ENCODE data around the gene GADD45GIP1. TPM values are rescaled to one million over a fixed set of nuclear protein-coding genes. Genes with fewer than 3 reads are reported as not detected.
"Not testable (repeated sequence)": the region's sequence is repeated elsewhere in the genome, so short reads cannot be mapped to it uniquely, and the experiment has no call there.

GADD45GIP1 gene
- total RNA-seq, 3 donors from 2014 or later (not counting 1 experiment from before 2014, with no cell fraction given), result 5.3 to 7.1 (median 5.7) TPM

GRCh38 chr19:12953138-12953798 is 3.8 kb downstream of the GADD45GIP1 start:
- WGBS (ENCODE audit: insufficient coverage), result 86% methylated on average over 10 of the region's 11 CpGs
- no peak for DNase-seq
- Histone ChIP-seq H3K4me1 (ENCODE audit: control insufficient read depth, insufficient read depth, low read length) (peaks cover 17% of the 10 kb centered on the region), H3K36me3 (ENCODE audit: control insufficient read depth, insufficient read depth, low read length) (peaks cover 53% of the 10 kb centered on the region), H3K9me3 (ENCODE audit: control insufficient read depth, insufficient read depth, low read length) (no peaks in the 10 kb centered on the region), H3K27me3 (ENCODE audit: control insufficient read depth, insufficient read depth, low read length) (no peaks in the 10 kb centered on the region), H3K27ac (ENCODE audit: low read length) (no peak overlapping the region), H3K4me3 (ENCODE audit: low read length) (no peak overlapping the region)
- no peak for TF ChIP-seq CTCF (IDR thresholded peaks at IDR 0.05)
- H3K27ac Mint-ChIP-seq, result peak overlapping the region in 1 of 2 donors; percentile 18
- H3K4me3 Mint-ChIP-seq, result no peak overlapping the region
- H3K9me3 Mint-ChIP-seq, result no peaks in the 10 kb centered on the region
- peaks cover 23 to 29% of the 10 kb centered on the region in 2 donors for H3K4me1 Mint-ChIP-seq
- ATAC-seq, result no peak
- intact Hi-C loops (cut with micrococcal nuclease), result no loop called here
- no peaks in the 10 kb centered on the region for H3K27me3 Mint-ChIP-seq (ENCODE audit: low read depth in 2 of 2)
- H3K36me3 Mint-ChIP-seq, result no peaks in the 10 kb centered on the region

GRCh38 chr19:12952488-12953137 is 4.4 kb downstream of the GADD45GIP1 start:
- WGBS (ENCODE audit: insufficient coverage), result 85% methylated on average over 7 of the region's 12 CpGs
- peaks cover 19% of the 10 kb centered on the region for H3K4me1 ChIP-seq (ENCODE audit: control insufficient read depth, insufficient read depth, low read length)

GRCh38 chr19:12952050-12952449 is 5.0 kb downstream of the GADD45GIP1 start:
- H3K4me3 Mint-ChIP-seq; H3K36me3 Mint-ChIP-seq; H3K4me3 ChIP-seq (ENCODE audit: low read length); H3K27me3 ChIP-seq (ENCODE audit: control insufficient read depth, insufficient read depth, low read length); ATAC-seq; H3K27ac ChIP-seq (ENCODE audit: low read length); intact Hi-C loops (cut with micrococcal nuclease); DNase-seq; H3K9me3 Mint-ChIP-seq; H3K27me3 Mint-ChIP-seq (ENCODE audit: low read depth in 2 of 2); H3K9me3 ChIP-seq (ENCODE audit: control insufficient read depth, insufficient read depth, low read length): not testable (repeated sequence)
- Histone ChIP-seq H3K36me3 (ENCODE audit: control insufficient read depth, insufficient read depth, low read length) (peaks cover 61% of the 10 kb centered on the region), H3K4me1 (ENCODE audit: control insufficient read depth, insufficient read depth, low read length) (peaks cover 19% of the 10 kb centered on the region)
- Mint-ChIP-seq H3K4me1 (peaks cover 23 to 29% of the 10 kb centered on the region in 2 donors), H3K27ac (peak overlapping the region in 1 of 2 donors; percentile 41)
- 92% methylated on average over 6 of the region's 6 CpGs for WGBS (ENCODE audit: insufficient coverage)

More at GRCh38 chr19:12952488-12953137, 4.4 kb downstream of the GADD45GIP1 start:
- no peaks in the 10 kb centered on the region for H3K36me3 Mint-ChIP-seq
- no peaks in the 10 kb centered on the region for H3K9me3 Mint-ChIP-seq
- H3K4me3 Mint-ChIP-seq, result no peak overlapping the region
- H3K9me3 ChIP-seq (ENCODE audit: control insufficient read depth, insufficient read depth, low read length), result no peaks in the 10 kb centered on the region
- no peak for ATAC-seq
- H3K27ac Mint-ChIP-seq, result no peak overlapping the region
- no peak overlapping the region for H3K4me3 ChIP-seq (ENCODE audit: low read length)
- H3K27me3 ChIP-seq (ENCODE audit: control insufficient read depth, insufficient read depth, low read length), result no peaks in the 10 kb centered on the region
- no peak overlapping the region for H3K27ac ChIP-seq (ENCODE audit: low read length)
- TF ChIP-seq CTCF (IDR thresholded peaks at IDR 0.05), result no peak
- peaks cover 59% of the 10 kb centered on the region for H3K36me3 ChIP-seq (ENCODE audit: control insufficient read depth, insufficient read depth, low read length)
- H3K27me3 Mint-ChIP-seq (ENCODE audit: low read depth in 2 of 2), result no peaks in the 10 kb centered on the region
- intact Hi-C loops (cut with micrococcal nuclease), result no loop called here
- H3K4me1 Mint-ChIP-seq, result peaks cover 23 to 29% of the 10 kb centered on the region in 2 donors
- DNase-seq, result no peak

Measured in natural killer cell (primary cell).